ENCODE data around the gene LRRC61. TPM values are rescaled to one million over a fixed set of nuclear protein-coding genes. Genes with fewer than 3 reads are reported as not detected.

The LRRC61 gene
- polyA plus RNA-seq, 5 donors: 15.0 to 22.7 (median 18.5) TPM

DNA sequence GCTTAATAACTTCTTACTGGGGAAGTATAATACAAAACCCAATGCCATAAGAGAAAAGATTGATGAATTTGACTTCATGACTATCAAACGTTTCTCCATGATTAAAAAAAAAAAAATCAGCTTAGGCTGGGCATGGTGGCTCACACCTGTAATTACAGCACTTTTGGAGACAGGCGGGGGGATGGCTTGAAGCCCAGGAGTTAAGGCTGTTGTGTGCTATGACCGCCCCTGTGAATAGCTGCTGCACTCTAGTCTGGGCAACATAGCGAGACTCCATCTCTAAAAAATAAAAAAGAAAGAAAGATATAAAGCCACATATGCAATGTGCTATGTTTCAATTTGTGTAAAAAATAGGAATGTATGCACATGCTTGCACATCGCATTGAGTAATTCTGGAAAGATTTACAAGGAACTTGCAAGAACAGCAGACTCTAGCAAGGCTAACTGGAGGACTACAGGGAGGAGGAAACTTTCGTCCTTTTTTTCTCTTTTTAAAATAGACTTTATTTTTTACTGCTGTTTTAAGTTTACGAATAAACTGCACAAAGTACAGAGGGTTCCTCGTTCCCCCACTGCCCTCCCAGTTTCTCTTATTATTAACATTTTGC, 28.5 kb downstream of the LRRC61 start:
- no peak for DNase-seq

DNA sequence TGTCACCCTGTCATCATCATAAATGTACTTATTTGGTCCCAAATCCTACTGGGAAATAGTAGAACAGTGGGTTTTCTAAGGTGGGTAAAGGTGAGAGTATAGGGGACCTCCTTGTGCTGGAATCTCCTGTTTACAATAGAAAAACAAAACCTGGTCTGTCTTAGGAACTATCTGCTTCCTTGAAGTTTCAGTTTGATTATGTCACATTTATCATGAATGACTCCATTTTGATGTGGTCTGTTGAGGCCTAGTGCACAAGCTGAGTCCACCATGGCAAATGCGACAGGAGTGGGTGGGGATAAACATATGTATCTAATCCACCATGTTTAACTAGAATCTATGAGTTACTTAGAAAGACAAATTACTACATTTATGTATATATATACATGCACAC, 32.5 kb downstream of the LRRC61 start:
- no peak for DNase-seq

DNA sequence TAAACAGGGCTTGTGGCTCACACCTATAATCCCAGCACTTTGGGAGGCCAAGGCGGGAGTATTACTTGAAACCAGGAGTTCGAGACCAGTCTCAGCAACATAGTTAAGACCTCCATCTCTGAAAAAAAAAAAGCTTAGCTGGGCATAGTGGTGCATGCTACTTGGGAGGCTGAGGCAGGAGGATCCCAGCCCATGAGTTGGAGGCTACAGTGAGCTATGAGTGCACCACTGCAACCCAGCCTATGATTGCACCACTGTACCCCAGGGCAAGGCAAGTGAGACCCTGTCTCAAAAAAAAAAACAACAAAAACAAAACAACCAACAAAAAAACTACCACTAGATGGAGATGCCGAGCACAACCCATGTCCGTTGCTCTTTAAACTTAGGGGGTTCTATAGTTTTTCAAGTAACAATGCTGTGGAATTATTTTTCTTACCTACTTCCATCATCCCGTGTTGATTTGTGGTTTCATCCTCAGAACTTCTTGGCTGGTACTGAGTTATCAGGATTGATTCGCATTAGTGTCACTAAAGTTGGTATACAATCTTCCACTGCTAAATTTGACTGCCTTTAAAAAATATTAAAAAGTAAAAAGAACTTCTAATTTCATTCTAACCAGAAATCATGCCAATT, 33.2 kb downstream of the LRRC61 start:
- no peak for DNase-seq

DNA sequence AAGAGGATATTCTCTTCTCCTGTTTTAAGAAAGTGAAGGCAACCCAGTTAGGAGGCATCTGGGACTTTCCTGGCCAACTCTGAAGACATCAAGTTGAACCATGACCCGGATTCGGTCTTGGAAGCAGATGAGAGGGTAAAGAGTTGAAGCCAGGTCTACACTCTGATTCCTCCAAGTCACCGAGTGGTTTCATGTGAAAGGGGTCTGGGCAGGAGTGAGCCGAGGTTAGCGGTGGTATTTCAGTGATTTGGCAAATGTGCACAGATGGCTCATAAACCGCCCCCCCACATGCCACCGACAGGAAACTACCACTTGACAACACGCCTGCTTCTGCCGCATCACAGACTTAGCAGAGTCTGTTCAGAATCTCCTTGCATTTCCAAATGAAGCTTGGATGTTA, 34.1 kb downstream of the LRRC61 start:
- DNase-seq: no peak

DNA sequence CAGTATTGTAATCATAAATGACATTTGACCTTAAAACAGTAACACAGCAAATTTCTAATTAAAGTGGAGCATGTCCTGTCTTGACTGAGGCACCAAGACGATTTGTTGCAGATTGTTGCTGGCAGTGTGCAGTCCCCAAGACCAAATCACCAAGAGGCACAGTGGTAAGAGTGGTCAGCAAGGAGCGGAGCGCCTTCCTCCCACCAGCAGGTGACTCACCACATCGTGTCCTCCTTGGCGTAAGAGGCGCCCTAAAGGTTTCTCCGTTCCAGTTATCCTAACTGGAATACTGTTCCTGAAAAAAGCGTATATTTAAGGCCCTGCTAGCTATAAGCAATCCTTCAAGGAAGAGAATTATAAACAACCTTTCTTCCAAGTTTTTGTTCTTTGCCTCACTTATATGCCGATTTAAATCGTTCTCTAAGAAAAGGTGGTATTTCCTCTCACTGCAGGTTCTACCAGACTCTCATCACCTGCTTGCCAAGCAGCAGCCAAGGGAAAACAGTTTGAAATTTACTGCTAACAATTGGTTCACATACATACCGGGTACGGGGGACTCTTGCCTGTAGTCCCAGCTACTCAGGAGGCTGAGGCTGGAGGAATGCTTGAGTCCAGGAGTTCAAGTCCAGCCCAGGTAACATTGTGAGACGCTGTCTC, 34.7 kb downstream of the LRRC61 start:
- no peak for DNase-seq

DNA sequence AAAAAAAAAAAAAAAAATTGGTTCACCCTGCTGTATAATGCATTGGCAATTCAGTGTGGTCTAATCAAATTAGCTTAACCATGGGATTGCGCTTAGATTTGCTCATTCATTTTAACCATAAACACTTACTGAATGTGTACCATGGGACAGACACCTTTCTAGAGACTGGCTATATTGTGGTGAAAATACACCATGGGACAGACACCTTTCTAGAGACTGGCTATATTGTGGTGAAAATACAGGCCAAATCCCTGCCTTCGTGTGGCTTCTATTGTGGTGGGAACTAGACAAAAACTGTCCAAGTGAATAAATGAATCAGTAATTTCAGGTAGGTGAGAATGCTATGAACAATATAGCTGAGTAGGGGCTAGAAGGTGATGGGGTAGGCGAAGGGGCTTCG, 35.3 kb downstream of the LRRC61 start:
- no peak for DNase-seq

DNA sequence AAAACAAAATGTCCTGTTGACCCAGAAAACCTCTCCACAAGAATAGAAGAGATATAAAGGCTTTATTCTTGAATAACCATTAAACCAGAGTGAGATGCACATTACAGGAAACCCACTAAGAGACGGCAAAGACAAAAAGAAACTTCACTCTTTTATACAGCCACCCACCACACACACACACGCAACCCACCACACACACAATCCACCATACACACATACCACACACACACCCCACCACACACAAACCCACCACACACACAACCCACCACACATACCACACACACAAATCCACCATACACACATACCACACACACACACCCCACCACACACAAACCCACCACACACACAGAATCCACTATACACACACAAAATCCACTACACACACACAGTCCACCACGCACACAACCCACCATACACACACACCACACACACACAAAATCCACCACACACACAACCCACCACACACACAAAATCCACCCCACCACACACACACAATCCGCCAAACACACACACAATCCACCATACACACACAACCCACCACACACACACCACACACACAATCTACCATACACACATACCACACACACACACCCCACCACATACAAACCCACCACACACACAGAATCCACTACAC, 36.0 kb downstream of the LRRC61 start:
- no peak for DNase-seq

DNA sequence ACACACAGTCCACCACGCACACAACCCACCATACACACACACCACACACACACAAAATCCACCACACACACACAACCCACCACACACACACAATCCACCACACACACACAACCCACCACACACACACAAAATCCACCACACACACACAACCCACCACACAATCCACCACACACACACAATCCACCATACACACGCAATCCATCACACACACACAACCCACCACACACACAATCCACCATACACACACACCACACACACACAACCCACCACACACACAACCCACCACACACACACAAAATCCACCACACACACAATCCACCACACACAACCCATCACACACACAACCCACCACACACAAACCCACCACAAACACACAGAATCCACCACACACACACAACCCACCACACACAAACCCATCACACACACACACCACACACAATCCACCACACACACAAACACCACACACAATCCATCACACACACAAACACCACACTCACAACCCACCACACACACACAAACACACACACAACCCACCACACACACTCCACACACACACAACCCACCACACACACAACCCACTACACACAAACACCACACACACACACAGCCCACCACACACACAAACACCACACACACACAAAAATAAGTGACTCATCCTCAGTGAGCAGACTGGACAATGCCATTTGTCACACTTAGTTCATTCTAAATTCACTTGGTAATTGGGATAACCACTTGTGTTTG, 36.6 kb downstream of the LRRC61 start:
- DNase-seq: no peak

DNA sequence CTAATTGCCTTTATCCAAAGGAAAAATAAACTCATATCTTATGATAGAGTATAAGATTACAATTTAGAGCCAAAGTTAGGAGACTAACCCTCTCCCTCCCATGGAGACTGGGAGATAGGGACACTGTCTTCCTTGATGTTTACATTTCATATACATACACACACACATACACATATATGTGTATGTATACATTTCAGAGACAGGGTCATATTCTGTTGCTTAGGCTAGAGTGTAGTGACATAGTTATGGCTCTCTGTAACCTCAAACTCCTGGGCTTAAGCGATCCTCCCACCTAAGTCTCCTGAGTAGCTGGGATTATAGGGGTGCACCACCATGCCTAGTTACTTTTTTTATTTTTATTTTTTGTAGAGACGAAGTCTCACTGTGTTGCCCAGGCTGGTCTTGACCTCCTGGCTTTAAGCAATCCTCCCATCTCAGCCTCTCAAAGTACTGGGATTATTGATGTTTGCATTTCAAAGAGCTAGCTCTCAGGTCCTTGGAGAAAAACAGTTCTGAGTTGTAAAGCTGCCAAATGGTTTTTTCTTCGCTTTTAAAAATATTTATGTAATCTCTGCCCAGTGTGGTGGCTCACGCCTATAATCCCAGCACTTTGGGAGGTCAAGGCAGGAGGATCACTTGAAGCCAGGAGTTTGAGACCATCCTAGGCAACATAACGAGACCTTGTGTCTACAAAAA, 37.4 kb downstream of the LRRC61 start:
- DNase-seq: no peak

DNA sequence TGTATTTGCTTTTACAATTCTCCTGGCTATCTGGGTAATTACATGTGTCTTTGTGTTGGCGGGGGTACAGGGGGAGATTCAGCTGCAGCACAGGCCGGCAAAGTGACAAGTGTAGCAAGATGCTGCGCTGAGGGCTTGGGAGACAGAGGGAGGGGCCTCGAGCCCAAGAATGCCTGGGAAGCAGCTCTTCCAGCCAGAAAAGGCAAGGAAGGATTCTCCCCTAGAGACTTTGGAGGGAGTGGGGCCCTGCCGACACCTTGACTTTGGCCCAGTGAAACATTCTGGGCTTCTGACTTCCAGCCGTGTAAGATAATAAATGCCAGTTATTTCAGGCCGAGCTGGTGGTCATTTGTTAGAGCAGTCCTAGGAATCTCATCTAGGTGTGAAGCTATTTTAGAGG, 38.2 kb downstream of the LRRC61 start:
- no peak for DNase-seq

DNA sequence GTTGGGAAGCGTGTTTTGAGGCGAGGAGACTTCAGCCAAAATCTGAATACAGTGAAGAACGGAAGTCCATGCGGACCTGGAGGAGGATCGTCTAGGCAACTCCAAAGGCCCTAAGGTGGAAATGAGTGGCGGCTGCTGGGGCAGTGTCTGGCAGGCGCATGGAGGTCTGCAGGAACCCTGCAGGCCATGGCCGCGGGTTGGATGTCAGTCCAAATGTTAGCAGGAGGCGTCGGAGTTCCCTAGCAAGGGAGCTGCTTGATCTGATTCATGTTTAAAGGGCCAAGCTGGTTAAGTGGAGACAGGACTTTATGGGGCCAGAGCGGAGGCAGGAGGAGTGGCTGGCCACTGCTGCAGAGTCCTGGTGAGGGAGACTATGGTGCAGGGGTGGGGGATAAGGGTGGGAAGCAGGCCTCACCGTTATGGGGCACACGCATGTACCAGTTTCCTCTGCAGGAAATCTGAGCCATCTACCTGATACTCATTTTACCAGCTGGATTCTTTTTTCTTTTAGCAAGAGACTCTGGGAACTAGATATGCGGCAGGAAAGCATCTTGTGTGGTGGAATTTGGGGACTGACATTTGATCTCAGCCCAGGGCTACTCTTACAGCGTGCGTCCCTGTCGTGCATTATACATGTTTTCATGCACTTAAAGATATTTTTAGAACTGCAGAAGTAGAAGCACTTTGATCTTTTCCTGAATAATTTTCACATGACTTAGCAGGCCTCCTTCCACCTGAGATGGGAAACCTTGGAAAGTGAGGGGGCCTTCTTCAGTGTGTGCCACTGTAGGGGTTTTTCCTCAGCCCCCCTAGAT, 38.9 kb downstream of the LRRC61 start:
- no peak for DNase-seq

DNA sequence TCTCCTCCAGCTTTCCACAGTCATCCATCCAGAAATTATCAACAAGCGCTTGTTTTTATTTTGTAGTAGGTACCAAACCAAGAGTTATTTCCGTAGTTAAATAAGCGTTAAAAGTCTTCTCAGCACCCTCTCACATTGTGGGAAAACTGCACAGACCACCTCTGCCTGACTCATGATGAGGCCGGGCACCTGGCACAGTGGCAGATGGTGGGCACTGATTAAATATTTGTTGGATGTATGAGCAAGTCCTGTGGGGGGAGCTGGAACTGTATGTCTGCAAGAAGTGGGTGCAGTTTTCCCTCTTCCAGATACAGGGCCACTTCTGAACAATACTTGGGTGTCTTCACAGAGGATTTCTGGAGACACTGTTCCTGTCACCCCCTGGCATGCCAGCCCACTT, 40.2 kb downstream of the LRRC61 start:
- DNase-seq: no peak

DNA sequence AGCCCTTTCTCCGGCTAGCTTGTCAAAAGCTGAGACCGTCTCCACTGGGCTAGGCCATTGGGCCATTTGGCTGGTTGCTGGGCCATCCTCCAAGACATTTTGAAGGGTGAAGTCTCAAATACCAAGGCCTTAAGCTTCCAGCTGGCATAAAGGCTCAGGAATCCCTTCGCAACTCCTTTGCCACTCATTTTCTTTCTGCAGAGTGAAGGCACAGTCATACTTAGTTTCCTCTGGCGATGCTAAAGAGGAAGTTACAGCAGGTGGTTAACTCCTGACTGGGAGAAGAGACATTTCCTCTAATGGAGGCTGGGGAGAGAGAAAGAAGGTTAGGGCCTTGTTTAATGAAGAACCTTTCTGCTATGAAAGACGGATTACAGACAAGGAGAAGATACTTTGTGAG, 40.7 kb downstream of the LRRC61 start:
- DNase-seq: no peak

DNA sequence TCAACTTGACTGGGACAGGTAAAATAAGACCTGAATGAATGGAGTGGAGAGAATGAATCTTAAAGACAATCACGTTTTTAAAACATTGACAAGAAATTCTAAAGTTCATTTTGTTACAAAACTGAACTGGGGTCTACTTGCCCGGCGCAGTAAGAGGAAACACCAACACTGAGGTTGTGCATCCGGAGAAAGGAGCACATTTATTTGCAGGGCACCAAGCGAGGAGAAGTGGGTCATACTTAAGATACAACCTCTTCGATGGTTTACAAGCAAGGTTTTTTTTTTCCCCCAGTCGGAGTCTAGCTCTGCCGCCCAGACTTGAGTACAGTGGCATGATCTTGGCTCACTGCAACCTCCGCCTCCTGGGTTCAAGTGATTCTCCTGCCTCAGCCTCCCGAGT, 42.0 kb downstream of the LRRC61 start:
- DNase-seq: no peak

DNA sequence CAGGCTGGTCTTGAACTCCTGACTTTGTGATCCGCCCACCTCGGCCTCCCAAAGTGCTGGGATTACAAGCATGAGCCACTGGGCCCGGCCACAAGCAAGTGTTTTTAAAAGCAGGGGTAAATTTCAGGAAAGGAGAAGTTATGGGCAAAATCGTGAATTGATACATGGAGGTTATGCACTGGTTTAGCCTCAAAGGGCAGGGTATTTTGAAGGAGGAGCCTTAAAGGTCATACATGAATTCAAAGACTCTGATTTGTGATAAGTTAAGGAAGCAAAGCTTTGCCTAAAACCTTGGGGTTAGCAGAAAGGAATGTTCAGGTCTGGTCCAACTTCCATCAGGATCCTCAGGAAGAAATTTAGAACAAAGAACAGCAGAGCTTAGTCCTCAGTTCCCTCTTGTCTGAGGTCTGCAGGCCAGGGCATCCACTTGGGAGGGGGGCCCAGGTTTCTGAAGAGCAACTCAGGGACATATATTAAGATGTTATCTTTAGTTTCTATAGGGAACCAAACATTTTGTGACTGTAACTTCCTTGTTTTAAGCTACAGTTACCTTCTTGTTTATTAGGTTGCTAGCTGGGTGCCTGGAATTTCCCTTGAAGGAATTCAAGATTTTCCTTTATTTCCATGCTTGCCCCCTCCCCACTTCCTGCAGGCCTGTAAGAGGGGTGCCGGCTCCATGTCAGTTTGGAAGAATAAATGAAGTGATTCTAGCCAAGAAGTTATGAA, 42.7 kb downstream of the LRRC61 start:
- no peak for DNase-seq

DNA sequence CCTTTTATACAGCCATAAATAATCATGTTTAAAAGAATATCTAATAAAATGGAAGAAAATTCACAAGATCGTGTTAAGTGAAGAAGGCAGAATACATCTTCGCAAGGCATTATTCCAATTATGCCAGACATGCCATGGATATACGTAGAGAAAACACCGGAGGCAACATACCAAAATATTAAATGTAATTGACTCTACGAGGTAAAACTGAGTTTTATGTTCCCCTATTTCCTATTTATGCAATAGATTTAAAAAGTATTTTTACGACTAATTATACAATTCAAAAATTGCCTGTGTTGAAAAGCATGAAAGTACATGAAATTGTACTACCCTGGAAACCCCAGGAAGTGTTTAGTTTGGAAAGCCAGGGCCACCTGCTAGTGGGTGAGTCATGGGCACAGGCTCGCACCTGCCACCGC, 44.5 kb downstream of the LRRC61 start:
- no peak for DNase-seq

DNA sequence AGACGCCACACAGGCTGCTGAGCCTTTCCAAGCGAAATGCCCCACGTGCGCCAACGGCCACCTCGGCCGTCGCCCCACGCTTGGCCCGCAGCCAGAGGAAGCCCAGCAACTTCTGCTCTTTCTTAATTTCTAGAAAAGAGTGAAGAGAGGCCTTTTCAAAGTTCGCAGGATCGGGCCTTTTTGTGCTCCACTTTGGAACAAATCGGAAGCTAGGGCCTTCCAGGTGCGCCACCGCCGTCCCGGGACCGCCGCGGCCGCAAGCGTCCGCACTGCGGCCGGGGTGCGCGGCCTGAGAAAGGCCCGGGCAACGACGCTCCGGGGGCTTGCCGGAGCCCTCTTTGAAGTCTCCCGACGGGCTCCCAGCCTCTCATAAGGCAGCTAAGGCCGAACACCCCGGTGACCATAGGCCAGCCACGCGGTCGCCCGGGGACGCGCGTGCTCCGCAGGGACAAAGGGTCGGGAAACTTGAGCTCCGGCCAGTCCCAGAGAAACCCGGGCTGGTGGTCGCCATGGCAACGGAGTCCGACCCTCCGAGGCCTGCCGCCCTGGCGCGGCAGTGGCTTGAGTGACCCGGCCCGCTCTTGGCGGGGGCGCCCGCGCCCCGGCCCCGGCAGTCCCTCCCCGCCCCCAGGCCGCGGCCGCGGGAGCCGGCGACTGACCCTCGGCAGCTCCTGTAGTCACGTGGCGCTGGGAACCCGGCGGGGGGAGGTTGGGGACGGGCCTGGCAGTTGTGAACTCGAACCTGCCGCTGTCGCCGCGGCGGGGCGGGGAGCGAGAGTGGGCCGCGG, 45.1 kb downstream of the LRRC61 start, which contains the start of gene REPIN1:
REPIN1 (plus strand) TSS at position 727 of the 788 bp plus-strand sequence. CDS start 890 bp downstream, outside the sequence.
- DNase-seq: peak; percentile 83 to 87

DNA sequence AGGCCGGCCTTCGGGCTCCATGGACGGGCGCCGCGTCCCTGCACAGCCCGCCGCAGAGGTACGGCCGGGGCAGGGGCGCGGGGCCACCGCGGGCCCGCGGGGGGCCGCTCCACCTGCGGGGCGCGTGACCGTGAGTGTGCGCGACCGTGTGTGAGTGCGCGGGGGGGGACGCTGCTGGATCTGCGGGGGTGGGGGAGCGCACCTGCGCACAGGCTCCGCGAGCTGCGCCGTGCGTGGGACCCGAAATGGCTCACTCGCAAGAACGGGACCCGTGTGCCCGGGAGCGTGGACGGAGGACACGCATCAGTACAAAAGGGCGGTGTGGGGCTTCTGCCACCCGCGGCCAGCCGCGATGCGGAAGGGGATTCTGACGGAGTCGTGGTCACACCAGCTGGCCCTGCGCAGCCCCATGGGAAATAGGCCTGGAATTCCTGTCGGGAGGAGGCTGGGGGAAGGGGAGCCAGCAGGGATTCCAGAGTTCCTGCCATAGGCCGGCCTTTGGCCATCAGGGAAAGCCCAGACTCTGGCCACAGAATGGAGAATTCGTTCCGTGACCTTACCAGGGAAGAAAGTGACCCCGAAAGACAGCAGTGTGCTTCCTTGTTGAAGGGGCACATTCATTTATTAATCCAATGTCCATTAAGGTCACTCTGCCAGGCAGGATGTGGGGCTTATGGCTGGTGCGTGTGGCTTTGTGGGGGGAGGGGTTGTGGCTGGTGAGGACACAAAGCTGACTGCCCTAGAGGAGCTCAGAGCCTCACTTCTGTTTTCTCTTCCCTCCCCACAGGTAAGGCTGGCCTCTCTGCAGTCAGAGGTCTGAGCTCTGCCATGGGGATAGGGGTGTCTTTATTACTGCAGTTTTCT, 46.0 kb downstream of the LRRC61 start:
- peak in 1 of 2 donors; percentile 52 for DNase-seq

All from right lung (tissue), 5 donors.